ENCODE results near the gene THSD4. TPM values are rescaled to one million over a fixed set of nuclear protein-coding genes. Genes with fewer than 3 reads are reported as not detected.

The THSD4 gene
- total RNA-seq, 2 donors from 2014 or later: 71.2 to 150 TPM

DNA sequence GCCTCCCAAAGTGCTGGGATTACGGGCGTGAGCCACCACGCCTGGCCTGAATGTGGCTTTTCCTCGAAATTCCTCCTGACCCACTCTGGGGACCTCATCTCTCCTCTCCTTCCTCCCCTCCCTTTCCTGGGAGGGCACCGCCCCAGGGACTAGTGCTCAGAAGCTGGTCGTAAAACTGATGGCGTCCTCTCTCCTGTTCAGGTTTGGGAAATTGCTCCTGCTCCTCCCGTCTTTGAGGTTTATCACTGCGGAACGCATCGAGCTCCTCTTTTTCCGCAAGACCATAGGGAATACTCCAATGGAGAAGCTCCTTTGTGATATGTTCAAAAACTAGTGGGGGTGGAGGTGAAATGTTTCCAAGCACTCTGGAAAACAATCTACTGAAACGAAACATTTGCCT lies 702.1 kb downstream of the THSD4 start:
- peaks cover 5% of the 10 kb centered on the region for H3K9me3 ChIP-seq
- peaks cover 5% of the 10 kb centered on the region for H3K36me3 ChIP-seq
- no peak overlapping the region for H3K27ac ChIP-seq
- no peaks in the 10 kb centered on the region for H3K27me3 ChIP-seq (replicated peaks; ENCODE audit: insufficient read depth)
- no peak overlapping the region for H3K4me3 ChIP-seq
- H3K4me1 ChIP-seq (ENCODE audit: control insufficient read depth in 1 of 2, low read depth in 2 of 2): no peaks in the 10 kb centered on the region
- ATAC-seq (ENCODE audit: insufficient number of reproducible peaks, low FRiP score, low read depth) (no peak), DNase-seq (ENCODE audit: low spot score) (no peak)
- TF ChIP-seq, protein P1, sequence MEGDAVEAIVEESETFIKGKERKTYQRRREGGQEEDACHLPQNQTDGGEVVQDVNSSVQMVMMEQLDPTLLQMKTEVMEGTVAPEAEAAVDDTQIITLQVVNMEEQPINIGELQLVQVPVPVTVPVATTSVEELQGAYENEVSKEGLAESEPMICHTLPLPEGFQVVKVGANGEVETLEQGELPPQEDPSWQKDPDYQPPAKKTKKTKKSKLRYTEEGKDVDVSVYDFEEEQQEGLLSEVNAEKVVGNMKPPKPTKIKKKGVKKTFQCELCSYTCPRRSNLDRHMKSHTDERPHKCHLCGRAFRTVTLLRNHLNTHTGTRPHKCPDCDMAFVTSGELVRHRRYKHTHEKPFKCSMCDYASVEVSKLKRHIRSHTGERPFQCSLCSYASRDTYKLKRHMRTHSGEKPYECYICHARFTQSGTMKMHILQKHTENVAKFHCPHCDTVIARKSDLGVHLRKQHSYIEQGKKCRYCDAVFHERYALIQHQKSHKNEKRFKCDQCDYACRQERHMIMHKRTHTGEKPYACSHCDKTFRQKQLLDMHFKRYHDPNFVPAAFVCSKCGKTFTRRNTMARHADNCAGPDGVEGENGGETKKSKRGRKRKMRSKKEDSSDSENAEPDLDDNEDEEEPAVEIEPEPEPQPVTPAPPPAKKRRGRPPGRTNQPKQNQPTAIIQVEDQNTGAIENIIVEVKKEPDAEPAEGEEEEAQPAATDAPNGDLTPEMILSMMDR (IDR thresholded peaks at IDR 0.05): no peak

DNA sequence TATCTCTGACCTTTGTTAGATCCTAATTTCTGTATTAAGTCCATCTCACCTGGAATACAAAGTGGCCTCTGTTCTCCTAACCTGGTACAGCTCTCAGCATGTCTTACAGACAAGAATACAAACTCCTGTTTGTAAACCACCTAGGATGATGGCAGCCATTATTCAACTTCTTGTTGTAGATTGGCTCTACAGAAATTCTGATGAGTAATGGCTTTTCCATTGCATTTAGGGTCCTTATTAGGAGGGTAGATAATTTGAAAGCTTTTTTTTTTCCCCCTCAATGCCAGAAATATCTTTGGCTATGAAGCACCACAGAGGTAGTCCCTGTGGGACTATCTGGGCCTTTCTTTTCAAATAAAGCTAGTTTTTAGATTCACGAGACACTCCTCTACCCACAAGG lies 704.9 kb downstream of the THSD4 start:
- no peak for DNase-seq (ENCODE audit: low spot score)
- no peaks in the 10 kb centered on the region for H3K27me3 ChIP-seq (replicated peaks; ENCODE audit: insufficient read depth)
- TF ChIP-seq, protein P1 (IDR thresholded peaks at IDR 0.05): no peak
- no peak for ATAC-seq (ENCODE audit: insufficient number of reproducible peaks, low FRiP score, low read depth)
- H3K27ac ChIP-seq: no peak overlapping the region
- peaks cover 12% of the 10 kb centered on the region for H3K36me3 ChIP-seq
- no peak overlapping the region for H3K4me3 ChIP-seq
- peaks cover 10% of the 10 kb centered on the region for H3K9me3 ChIP-seq
- H3K4me1 ChIP-seq (ENCODE audit: control insufficient read depth in 1 of 2, low read depth in 2 of 2): no peaks in the 10 kb centered on the region

DNA sequence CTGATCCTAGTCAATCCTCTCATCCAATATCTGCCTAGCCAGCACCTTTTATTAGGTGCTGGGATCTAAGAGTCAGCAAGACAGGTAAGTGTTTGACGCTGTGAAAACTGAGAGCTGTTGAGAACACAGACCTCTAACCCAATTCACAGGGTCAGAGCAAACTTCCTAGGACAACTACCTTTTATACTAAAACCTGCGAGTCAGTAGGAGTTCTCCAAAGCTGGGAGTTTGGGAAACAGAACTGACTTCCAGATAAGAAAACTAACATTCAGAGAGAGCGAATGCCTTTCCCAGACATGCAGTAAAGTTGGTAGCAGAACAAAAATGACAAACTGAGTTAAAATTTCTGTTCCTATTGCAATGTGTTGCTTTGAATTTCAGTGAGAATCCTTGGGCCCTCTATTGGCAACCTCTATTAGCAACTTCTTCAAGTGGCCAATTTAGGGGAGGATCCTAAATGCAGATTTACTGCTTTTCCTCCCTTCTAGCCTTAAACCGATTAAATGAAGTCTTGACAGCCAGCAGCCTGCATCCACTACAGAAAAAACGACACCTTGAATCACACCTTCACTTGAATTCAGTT lies 706.4 kb downstream of the THSD4 start:
- H3K9me3 ChIP-seq: peaks cover 10% of the 10 kb centered on the region
- no peak for DNase-seq (ENCODE audit: low spot score)
- TF ChIP-seq, protein P1 (IDR thresholded peaks at IDR 0.05): no peak
- no peaks in the 10 kb centered on the region for H3K27me3 ChIP-seq (replicated peaks; ENCODE audit: insufficient read depth)
- H3K4me3 ChIP-seq: no peak overlapping the region
- peaks cover 23% of the 10 kb centered on the region for H3K36me3 ChIP-seq
- no peak for ATAC-seq (ENCODE audit: insufficient number of reproducible peaks, low FRiP score, low read depth)
- no peak overlapping the region for H3K27ac ChIP-seq
- H3K4me1 ChIP-seq (ENCODE audit: control insufficient read depth in 1 of 2, low read depth in 2 of 2): no peaks in the 10 kb centered on the region

DNA sequence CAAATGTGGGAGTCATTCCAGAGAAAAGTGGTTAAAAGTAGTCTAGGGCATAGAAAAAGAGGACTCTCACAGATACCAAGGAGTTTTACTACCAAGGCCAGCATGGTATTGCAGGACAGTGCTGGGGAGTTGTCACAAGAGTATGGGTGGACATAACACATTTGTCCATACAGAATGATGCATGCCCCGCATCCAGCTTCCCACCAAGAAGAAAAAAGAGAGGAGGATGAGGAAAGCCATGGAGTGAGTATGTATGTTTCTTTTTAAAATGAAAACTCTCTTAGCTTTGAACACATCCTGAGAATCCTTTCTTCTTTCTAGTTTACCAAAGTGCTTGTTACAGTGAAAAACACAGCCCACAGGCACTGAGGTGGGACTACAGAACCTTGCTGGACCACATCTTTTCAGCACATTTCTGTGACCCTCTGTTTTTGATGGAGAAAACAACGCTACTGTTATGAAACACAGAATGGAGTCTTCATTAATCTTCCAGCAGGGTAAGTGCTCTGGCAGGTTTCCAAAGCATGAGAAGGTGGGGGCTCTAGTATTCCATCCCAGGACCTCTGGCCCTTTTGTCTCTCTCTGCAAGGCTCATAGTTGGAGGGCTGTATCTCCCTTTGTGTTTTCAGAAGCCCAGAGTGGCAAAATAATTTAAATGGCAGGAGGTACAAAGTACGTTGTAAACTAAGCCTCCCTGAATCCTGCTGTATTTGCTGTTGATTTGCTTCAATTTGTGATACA lies 707.8 kb downstream of the THSD4 start:
- DNase-seq (ENCODE audit: low spot score) (no peak), ATAC-seq (ENCODE audit: insufficient number of reproducible peaks, low FRiP score, low read depth) (no peak)
- no peak overlapping the region for H3K4me3 ChIP-seq
- H3K36me3 ChIP-seq: peaks cover 38% of the 10 kb centered on the region
- H3K4me1 ChIP-seq (ENCODE audit: control insufficient read depth in 1 of 2, low read depth in 2 of 2): no peaks in the 10 kb centered on the region
- no peaks in the 10 kb centered on the region for H3K27me3 ChIP-seq (replicated peaks; ENCODE audit: insufficient read depth)
- TF ChIP-seq, protein P1 (IDR thresholded peaks at IDR 0.05): no peak
- peaks cover 10% of the 10 kb centered on the region for H3K9me3 ChIP-seq
- no peak overlapping the region for H3K27ac ChIP-seq

DNA sequence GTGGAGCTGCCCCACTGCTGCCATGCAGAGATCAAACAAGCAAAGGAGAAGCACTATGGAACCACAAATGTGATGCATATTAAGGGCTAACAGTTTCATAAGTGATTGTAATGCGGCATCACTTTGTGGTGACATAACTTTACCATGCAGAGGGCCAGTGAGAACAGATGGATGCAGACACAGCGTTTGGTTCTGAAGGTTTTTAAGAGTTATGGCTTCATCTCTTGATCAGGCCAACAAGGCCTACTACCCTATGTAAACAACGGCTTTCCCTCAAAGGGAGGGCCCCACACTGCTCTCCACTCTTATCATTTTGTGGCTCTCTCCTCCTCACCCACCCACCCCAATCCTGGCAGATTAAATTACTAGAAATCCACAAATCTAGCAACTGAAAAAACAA lies 708.5 kb downstream of the THSD4 start:
- H3K4me3 ChIP-seq: no peak overlapping the region
- H3K27me3 ChIP-seq (replicated peaks; ENCODE audit: insufficient read depth): no peaks in the 10 kb centered on the region
- TF ChIP-seq, protein P1 (IDR thresholded peaks at IDR 0.05): no peak
- no peak overlapping the region for H3K27ac ChIP-seq
- no peak for ATAC-seq (ENCODE audit: insufficient number of reproducible peaks, low FRiP score, low read depth)
- no peak for DNase-seq (ENCODE audit: low spot score)
- H3K36me3 ChIP-seq: peaks cover 38% of the 10 kb centered on the region
- peaks cover 10% of the 10 kb centered on the region for H3K9me3 ChIP-seq
- no peaks in the 10 kb centered on the region for H3K4me1 ChIP-seq (ENCODE audit: control insufficient read depth in 1 of 2, low read depth in 2 of 2)

All from thoracic aorta (tissue), 2 donors.